Immature natural killer cell (primary cell): Measurements from ENCODE around the gene FMN1. TPM values are rescaled to one million over a fixed set of nuclear protein-coding genes. Genes with fewer than 3 reads are reported as not detected.

Experiments
- DNase-seq, 3 donors: peaks; one replicate each; pipeline ENCODE4 v3.0.0; 2022; ENCODE audit warnings: mixed read lengths in 1 of 3
- H3K27ac Mint-ChIP-seq, 6 donors: one replicate each; pipeline ENCODE4 v1.8.0; 2020; ENCODE audit warnings: mixed read lengths in 6 of 6, mild to moderate bottlenecking in 5 of 6, inconsistent platforms in 4 of 6, moderate library complexity in 3 of 6
- H3K27me3 Mint-ChIP-seq, 3 donors: one replicate each; pipeline ENCODE4 v1.8.0; 2020 to 2021; ENCODE audit warnings: low read depth in 3 of 3, mild to moderate bottlenecking in 3 of 3, mixed read lengths in 3 of 3, moderate library complexity in 3 of 3, inconsistent platforms in 1 of 3
- H3K36me3 Mint-ChIP-seq, 3 donors: one replicate each; pipeline ENCODE4 v1.8.0; 2020; ENCODE audit warnings: mixed read lengths in 3 of 3, inconsistent platforms in 2 of 3, mild to moderate bottlenecking in 2 of 3
- H3K4me1 Mint-ChIP-seq, 2 donors: one replicate each; pipeline ENCODE4 v1.8.0; 2020; ENCODE audit warnings: inconsistent platforms in 2 of 2, mild to moderate bottlenecking in 2 of 2, mixed read lengths in 2 of 2, moderate library complexity in 1 of 2
- H3K4me3 Mint-ChIP-seq, 5 donors: one replicate each; pipeline ENCODE4 v1.8.0; 2020; ENCODE audit warnings: mild to moderate bottlenecking in 5 of 5, mixed read lengths in 5 of 5, inconsistent platforms in 3 of 5, moderate library complexity in 3 of 5
- H3K9me3 Mint-ChIP-seq, 6 donors: one replicate each; pipeline ENCODE4 v1.8.0; 2020; ENCODE audit warnings: mild to moderate bottlenecking in 6 of 6, mixed read lengths in 6 of 6, inconsistent platforms in 4 of 6, moderate library complexity in 3 of 6
- polyA plus RNA-seq, 3 donors: library from polyadenylated mRNA; unstranded; fragments of 300-500 nt; fragmentation: Illumina TruSeq; gene quantifications; one replicate each; pipeline ENCODE4 v1.2.3, GENCODE V29; 2021

The FMN1 gene
- polyA plus RNA-seq, 3 donors from 2014 or later = not detected

DNA sequence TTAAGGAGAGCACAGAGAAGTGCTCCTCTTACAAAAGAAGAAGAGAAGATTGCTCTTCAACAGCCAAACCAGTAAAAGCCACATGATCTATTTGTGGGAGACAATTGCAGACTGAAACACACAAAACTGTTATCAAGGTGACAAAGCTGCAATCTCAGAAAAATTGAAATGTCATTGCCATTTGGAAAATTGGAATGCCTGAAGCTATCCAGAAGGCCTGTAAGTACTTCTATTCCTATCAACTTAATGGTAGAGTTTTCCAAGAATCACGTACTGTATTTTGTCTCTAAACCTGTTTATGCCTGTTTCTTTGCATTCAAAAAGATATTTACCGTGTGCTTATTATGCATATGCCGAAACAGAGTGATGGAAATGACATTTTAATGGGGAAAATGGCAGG lies 272.0 kb downstream of the FMN1 start:
- Mint-ChIP-seq H3K4me3 (no peak overlapping the region), H3K4me1 (no peaks in the 10 kb centered on the region), H3K27ac (no peak overlapping the region), H3K36me3 (no peaks in the 10 kb centered on the region), H3K27me3 (peaks cover 0 to 5% (median 0%) of the 10 kb centered on the region in 3 donors), H3K9me3 (no peaks in the 10 kb centered on the region)
- no peak for DNase-seq

DNA sequence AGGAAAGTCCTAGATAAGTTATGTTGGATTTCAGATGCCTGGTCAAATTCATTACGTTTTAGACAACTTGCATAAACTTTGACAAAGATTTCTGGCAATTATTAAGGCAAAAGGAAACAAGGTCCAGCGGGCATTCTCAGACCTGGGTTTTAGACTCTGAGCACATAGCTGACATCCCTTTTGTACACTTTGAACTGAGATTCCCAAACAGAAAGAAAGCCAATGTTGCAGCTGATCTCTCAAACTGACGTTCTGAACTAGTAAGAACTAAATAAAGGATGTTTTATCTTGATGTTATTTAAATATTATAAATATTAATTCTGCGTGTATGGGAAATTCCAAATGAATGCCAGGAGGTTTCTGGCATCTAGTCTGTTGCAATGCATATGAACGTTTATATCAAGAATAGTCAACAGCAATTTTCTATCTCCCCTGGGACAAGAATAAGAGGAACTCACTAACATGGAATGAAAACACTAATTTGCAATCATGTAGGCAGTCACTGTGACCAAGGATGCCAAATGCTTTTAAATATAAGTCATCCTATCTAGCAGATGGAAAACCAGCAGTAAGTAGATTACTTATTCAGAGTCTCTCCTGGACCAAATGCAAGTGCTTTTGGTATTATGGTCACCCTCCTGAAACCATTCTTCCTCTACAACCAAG lies 274.6 kb downstream of the FMN1 start:
- Mint-ChIP-seq H3K27ac (no peak overlapping the region), H3K9me3 (no peaks in the 10 kb centered on the region), H3K4me1 (no peaks in the 10 kb centered on the region), H3K4me3 (no peak overlapping the region), H3K36me3 (no peaks in the 10 kb centered on the region), H3K27me3 (peaks cover 0 to 7% (median 0%) of the 10 kb centered on the region in 3 donors)
- DNase-seq = no peak

GRCh38 chr15:32918547-32918946 lies 276.0 kb downstream of the FMN1 start:
- DNase-seq = no peak
- no peaks in the 10 kb centered on the region for H3K4me1 Mint-ChIP-seq
- peaks cover 0 to 8% (median 0%) of the 10 kb centered on the region in 3 donors for H3K27me3 Mint-ChIP-seq
- no peak overlapping the region for H3K27ac Mint-ChIP-seq
- no peak overlapping the region for H3K4me3 Mint-ChIP-seq
- no peaks in the 10 kb centered on the region for H3K9me3 Mint-ChIP-seq
- H3K36me3 Mint-ChIP-seq = no peaks in the 10 kb centered on the region

GRCh38 chr15:32910839-32911238 lies 283.7 kb downstream of the FMN1 start:
- peaks cover 0 to 2% (median 0%) of the 10 kb centered on the region in 6 donors for H3K9me3 Mint-ChIP-seq
- no peaks in the 10 kb centered on the region for H3K4me1 Mint-ChIP-seq
- DNase-seq = no peak
- H3K27ac Mint-ChIP-seq = no peak overlapping the region
- no peaks in the 10 kb centered on the region for H3K36me3 Mint-ChIP-seq
- peaks cover 0 to 6% (median 3%) of the 10 kb centered on the region in 3 donors for H3K27me3 Mint-ChIP-seq
- no peak overlapping the region for H3K4me3 Mint-ChIP-seq

GRCh38 chr15:32909431-32909830 lies 285.1 kb downstream of the FMN1 start:
- peaks cover 0 to 5% (median 3%) of the 10 kb centered on the region in 3 donors for H3K27me3 Mint-ChIP-seq
- no peak overlapping the region for H3K27ac Mint-ChIP-seq
- H3K9me3 Mint-ChIP-seq = peaks cover 0 to 2% (median 0%) of the 10 kb centered on the region in 6 donors
- H3K4me3 Mint-ChIP-seq = no peak overlapping the region
- no peak for DNase-seq
- no peaks in the 10 kb centered on the region for H3K36me3 Mint-ChIP-seq
- H3K4me1 Mint-ChIP-seq = no peaks in the 10 kb centered on the region

GRCh38 chr15:32908872-32909271 lies 285.6 kb downstream of the FMN1 start:
- no peaks in the 10 kb centered on the region for H3K4me1 Mint-ChIP-seq
- H3K27ac Mint-ChIP-seq = no peak overlapping the region
- no peak for DNase-seq
- no peak overlapping the region for H3K4me3 Mint-ChIP-seq
- H3K9me3 Mint-ChIP-seq = peaks cover 0 to 2% (median 0%) of the 10 kb centered on the region in 6 donors
- peaks cover 0 to 5% (median 3%) of the 10 kb centered on the region in 3 donors for H3K27me3 Mint-ChIP-seq
- H3K36me3 Mint-ChIP-seq = no peaks in the 10 kb centered on the region

- H3K4me3 Mint-ChIP-seq = no peak overlapping the region
- H3K9me3 Mint-ChIP-seq = peaks cover 0 to 3% (median 0%) of the 10 kb centered on the region in 6 donors
- no peaks in the 10 kb centered on the region for H3K4me1 Mint-ChIP-seq
- H3K36me3 Mint-ChIP-seq = no peaks in the 10 kb centered on the region
- H3K27ac Mint-ChIP-seq = no peak overlapping the region
- DNase-seq = no peak
- peaks cover 0 to 4% (median 3%) of the 10 kb centered on the region in 3 donors for H3K27me3 Mint-ChIP-seq
Observed at GRCh38 chr15:32908135-32908801, 286.2 kb downstream of the FMN1 start.

DNA sequence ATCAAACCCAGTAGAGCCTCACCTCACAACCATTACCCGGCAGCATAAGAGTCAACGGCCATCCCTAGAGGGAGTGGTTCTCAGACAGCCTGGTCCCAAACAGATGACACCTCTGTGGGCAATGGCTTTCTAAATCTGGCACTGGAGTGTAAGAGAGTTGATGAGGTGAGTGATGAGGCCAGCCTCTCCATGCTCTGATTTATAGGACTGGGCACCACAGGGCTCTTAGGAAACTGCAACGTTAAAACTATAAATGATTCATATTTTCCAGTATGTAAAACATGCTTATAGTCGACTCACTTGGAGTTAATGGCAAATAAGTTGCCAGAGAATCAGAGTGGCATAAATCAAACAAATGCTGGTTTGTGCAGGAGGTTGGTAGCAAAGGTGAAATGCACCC lies 289.0 kb downstream of the FMN1 start:
- peaks cover 0 to 3% (median 1%) of the 10 kb centered on the region in 3 donors for H3K27me3 Mint-ChIP-seq
- no peak for DNase-seq
- H3K4me3 Mint-ChIP-seq = no peak overlapping the region
- H3K27ac Mint-ChIP-seq = no peak overlapping the region
- H3K9me3 Mint-ChIP-seq = peaks cover 0 to 2% (median 0%) of the 10 kb centered on the region in 6 donors
- H3K4me1 Mint-ChIP-seq = no peaks in the 10 kb centered on the region
- no peaks in the 10 kb centered on the region for H3K36me3 Mint-ChIP-seq

DNA sequence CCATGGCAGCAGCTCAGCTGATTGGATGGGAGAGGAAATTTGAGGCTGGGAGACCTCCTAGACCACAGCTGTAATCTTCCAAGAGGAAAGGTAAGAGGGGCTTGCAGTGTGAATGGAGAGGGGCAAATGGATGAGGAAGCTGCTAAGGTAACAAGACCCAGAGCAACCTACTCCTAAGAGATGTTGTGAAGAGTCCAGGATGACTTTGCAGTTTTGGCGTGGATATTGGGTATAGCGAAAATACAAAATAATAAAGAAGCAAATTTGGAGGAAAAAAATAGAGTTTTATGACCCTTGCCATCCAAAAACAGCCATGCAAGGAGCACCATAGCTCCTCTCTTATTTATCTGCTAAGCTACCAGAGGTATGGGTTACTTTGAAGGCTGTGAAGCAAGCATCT lies 290.1 kb downstream of the FMN1 start:
- peaks cover 1 to 2% (median 2%) of the 10 kb centered on the region in 3 donors for H3K27me3 Mint-ChIP-seq
- H3K4me3 Mint-ChIP-seq = no peak overlapping the region
- H3K27ac Mint-ChIP-seq = no peak overlapping the region
- no peaks in the 10 kb centered on the region for H3K4me1 Mint-ChIP-seq
- no peak for DNase-seq
- no peaks in the 10 kb centered on the region for H3K36me3 Mint-ChIP-seq
- peaks cover 0 to 2% (median 0%) of the 10 kb centered on the region in 6 donors for H3K9me3 Mint-ChIP-seq

DNA sequence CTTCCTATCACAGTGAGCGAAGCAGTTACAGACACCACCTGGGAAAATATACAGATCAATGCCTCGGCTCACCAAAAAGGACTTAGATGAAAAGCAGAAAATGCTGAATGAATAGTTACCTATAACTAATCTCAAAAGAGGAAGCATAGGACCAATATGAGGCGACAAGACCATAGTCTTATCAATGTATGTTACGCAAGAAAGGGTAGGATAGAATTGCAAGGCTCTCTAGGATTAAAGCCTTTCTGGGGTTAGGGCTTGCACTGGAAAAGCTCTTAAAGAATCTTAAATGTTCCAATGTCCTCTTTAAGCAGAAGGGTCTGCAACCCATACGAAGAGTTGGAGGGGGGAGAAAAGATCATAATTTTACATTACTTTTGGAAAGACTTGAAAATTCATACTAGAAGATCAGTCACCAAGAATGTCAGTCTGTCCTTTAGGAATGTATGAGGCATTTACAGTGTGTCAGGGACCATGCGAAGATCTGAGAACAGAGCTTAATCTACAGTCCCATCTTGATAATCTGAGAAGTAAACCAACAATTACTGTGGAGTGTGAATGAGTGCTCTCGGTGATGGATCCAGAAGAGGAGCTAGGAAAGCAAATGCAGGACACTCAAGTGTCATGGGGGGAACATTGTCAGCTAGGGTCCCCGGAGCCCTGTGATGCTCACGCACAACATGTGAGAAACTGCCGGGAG lies 290.8 kb downstream of the FMN1 start:
- Mint-ChIP-seq H3K4me3 (no peak overlapping the region), H3K27me3 (peaks cover 1 to 2% (median 2%) of the 10 kb centered on the region in 3 donors), H3K4me1 (no peaks in the 10 kb centered on the region), H3K27ac (no peak overlapping the region), H3K9me3 (peaks cover 0 to 2% (median 0%) of the 10 kb centered on the region in 6 donors), H3K36me3 (no peaks in the 10 kb centered on the region)
- DNase-seq = no peak

DNA sequence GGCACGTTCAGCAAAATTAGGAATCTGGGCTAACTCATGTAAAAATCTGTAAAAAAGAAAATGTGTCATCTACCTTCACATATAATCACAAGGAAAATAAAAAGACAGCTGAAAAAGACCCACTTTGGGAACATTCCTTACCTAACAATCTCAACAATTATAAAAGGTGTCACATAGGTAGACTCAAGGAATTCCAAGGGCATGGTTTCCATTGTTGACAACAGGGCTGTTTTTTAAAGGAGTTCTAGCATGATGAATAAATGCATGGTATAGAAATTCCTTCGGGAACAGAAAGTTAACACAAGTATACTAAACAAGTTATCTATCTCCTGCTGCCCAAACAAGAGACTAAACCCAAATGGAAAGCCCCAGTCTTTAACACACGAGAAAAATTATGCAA lies 292.5 kb downstream of the FMN1 start:
- no peak overlapping the region for H3K4me3 Mint-ChIP-seq
- peaks cover 0 to 2% (median 0%) of the 10 kb centered on the region in 6 donors for H3K9me3 Mint-ChIP-seq
- no peak overlapping the region for H3K27ac Mint-ChIP-seq
- no peaks in the 10 kb centered on the region for H3K4me1 Mint-ChIP-seq
- DNase-seq = no peak
- H3K27me3 Mint-ChIP-seq = peaks cover 1 to 6% (median 2%) of the 10 kb centered on the region in 3 donors
- no peaks in the 10 kb centered on the region for H3K36me3 Mint-ChIP-seq

- no peak overlapping the region for H3K4me3 Mint-ChIP-seq
- no peaks in the 10 kb centered on the region for H3K36me3 Mint-ChIP-seq
- H3K27me3 Mint-ChIP-seq = peaks cover 1 to 6% (median 2%) of the 10 kb centered on the region in 3 donors
- H3K9me3 Mint-ChIP-seq = peaks cover 0 to 2% (median 0%) of the 10 kb centered on the region in 6 donors
- no peaks in the 10 kb centered on the region for H3K4me1 Mint-ChIP-seq
- no peak for DNase-seq
- no peak overlapping the region for H3K27ac Mint-ChIP-seq
Observed at GRCh38 chr15:32901192-32901591, 293.3 kb downstream of the FMN1 start.

- H3K36me3 Mint-ChIP-seq = no peaks in the 10 kb centered on the region
- peaks cover 2 to 6% (median 3%) of the 10 kb centered on the region in 3 donors for H3K27me3 Mint-ChIP-seq
- peaks cover 0 to 2% (median 0%) of the 10 kb centered on the region in 6 donors for H3K9me3 Mint-ChIP-seq
- H3K27ac Mint-ChIP-seq = no peak overlapping the region
- H3K4me1 Mint-ChIP-seq = no peaks in the 10 kb centered on the region
- no peak for DNase-seq
- H3K4me3 Mint-ChIP-seq = no peak overlapping the region
Observed at GRCh38 chr15:32899126-32899596, 295.4 kb downstream of the FMN1 start.

DNA sequence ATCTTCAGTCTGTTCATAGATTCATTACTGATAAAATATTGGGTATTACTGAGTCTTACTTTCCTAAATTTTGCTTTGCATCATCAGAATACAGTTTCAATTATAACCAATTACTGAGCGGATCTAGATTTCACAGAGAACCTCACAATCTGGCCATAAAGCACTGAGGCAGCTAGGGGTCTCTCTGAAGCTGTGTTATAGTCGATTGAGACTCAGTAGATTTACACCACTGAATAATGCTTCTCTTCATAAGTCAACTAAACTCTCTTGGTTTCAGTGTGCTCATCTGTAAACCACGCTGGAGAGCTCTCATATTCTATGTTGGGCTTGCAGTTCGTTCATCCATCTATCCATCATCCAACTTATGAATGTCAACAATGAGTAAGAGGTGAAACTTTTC lies 296.1 kb downstream of the FMN1 start:
- H3K36me3 Mint-ChIP-seq = no peaks in the 10 kb centered on the region
- peaks cover 0 to under 1% (median 0%) of the 10 kb centered on the region in 6 donors for H3K9me3 Mint-ChIP-seq
- H3K4me3 Mint-ChIP-seq = no peak overlapping the region
- no peak for DNase-seq
- H3K27me3 Mint-ChIP-seq = peaks cover 2 to 8% (median 3%) of the 10 kb centered on the region in 3 donors
- H3K27ac Mint-ChIP-seq = no peak overlapping the region
- no peaks in the 10 kb centered on the region for H3K4me1 Mint-ChIP-seq
